SK-N-SH (cell line): ENCODE results near the gene LNPK. TPM values are rescaled to one million over a fixed set of nuclear protein-coding genes. Genes with fewer than 3 reads are reported as not detected.

Source experiments
- CTCF ChIA-PET: fragments of 300-600, 350-600 bp; formaldehyde crosslinking; extraction: SDS; loops from one replicate; lab custom pipeline; 2021; lab: Yijun Ruan, JAX
- POLR2A ChIA-PET: fragments of 350-600 bp; sonication (Branson Sonifier 250); formaldehyde crosslinking; extraction: SDS; loops from one replicate; lab custom pipeline; 2020; ENCODE audit warnings: antibody characterized with exemption, inconsistent platforms; lab: Yijun Ruan, JAX
- DNase-seq: peaks from one replicate; pipeline ENCODE4 v3.0.0; 2012
- H2AFZ ChIP-seq: fragments of 200-600 bp; sonication (generic); 2 replicates; pipeline ENCODE4 v1.8.1; 2016; ENCODE audit warnings: antibody characterized with exemption, mild to moderate bottlenecking, low read depth
- H3F3A ChIP-seq: fragments of 200-600 bp; sonication (generic); replicated peaks from 2 replicates; pipeline ENCODE3; 2016; ENCODE audit warnings: antibody characterized with exemption, mild to moderate bottlenecking; ENCODE audit not compliant: insufficient read depth
- H3K27ac ChIP-seq, 2 experiments: fragments of 200-500 bp in 1 of 2; fragments of 200-600 bp in 1 of 2; sonication (Bioruptor generic) in 1 of 2; sonication (generic), shearing (Covaris generic) in 1 of 2; 2 replicates each; pipeline versions ENCODE4 v1.5.1 to v1.6.1; 2014 to 2016; ENCODE audit warnings: low read depth in 2 of 2, inconsistent platforms in 1 of 2, low read length in 1 of 2, mild to moderate bottlenecking in 1 of 2, mixed read lengths in 1 of 2
- H3K27me3 ChIP-seq: fragments of 200-600 bp; sonication (generic), shearing (Covaris generic); 2 replicates; pipeline ENCODE4 v1.6.1; 2016; ENCODE audit warnings: mixed run types; ENCODE audit not compliant: insufficient read depth
- H3K36me3 ChIP-seq, 2 experiments: fragments of 200-500 bp in 1 of 2; fragments of 200-600 bp in 1 of 2; sonication (Bioruptor generic) in 1 of 2; sonication (generic) in 1 of 2; replicated peaks in 1 of 2; 2 replicates each; pipeline versions ENCODE3 to v1.5.1; 2014 to 2016; ENCODE audit warnings: low read length in 1 of 2, mild to moderate bottlenecking in 1 of 2; ENCODE audit not compliant: insufficient read depth in 2 of 2, control insufficient read depth in 1 of 2
- H3K4me1 ChIP-seq, 2 experiments: fragments of 200-500 bp in 1 of 2; fragments of 200-600 bp in 1 of 2; sonication (Bioruptor generic) in 1 of 2; sonication (generic), shearing (Covaris generic) in 1 of 2; 2 replicates each; pipeline versions ENCODE4 v1.5.1 to v1.6.1; 2014 to 2016; ENCODE audit warnings: low read depth in 1 of 2, low read length in 1 of 2, mixed run types in 1 of 2; ENCODE audit not compliant: insufficient read depth in 2 of 2, control insufficient read depth in 1 of 2
- H3K4me2 ChIP-seq: fragments of 200-600 bp; sonication (generic), shearing (Covaris generic); 2 replicates; pipeline ENCODE4 v1.6.1; 2017; ENCODE audit warnings: mixed run types
- H3K4me3 ChIP-seq, 2 experiments: fragments of 200-500 bp in 1 of 2; fragments of 200-600 bp in 1 of 2; sonication (Bioruptor generic) in 1 of 2; sonication (generic), shearing (Covaris generic) in 1 of 2; 2 replicates each; pipeline versions ENCODE4 v1.5.1 to v1.8.1; 2014 to 2016; ENCODE audit warnings: low read depth in 2 of 2, inconsistent platforms in 1 of 2, low read length in 1 of 2, mild to moderate bottlenecking in 1 of 2, mixed read lengths in 1 of 2, moderate library complexity in 1 of 2
- H3K79me2 ChIP-seq: fragments of 200-600 bp; sonication (generic); 2 replicates; pipeline ENCODE4 v1.8.1; 2017; ENCODE audit warnings: mild to moderate bottlenecking; ENCODE audit not compliant: insufficient read depth
- H3K9ac ChIP-seq: fragments of 200-600 bp; sonication (generic); 2 replicates; pipeline ENCODE4 v1.6.1; 2017; ENCODE audit warnings: mixed run types
- H3K9me2 ChIP-seq: fragments of 200-600 bp; sonication (generic); 2 replicates; pipeline ENCODE4 v1.6.1; 2017; ENCODE audit warnings: mixed run types
- H3K9me3 ChIP-seq: fragments of 200-600 bp; sonication (generic); 2 replicates; pipeline ENCODE4 v1.6.1; 2017; ENCODE audit warnings: mixed run types, mild to moderate bottlenecking, moderate library complexity
- H4K20me1 ChIP-seq: fragments of 200-600 bp; sonication (generic); 2 replicates; pipeline ENCODE4 v1.6.1; 2017; ENCODE audit warnings: mild to moderate bottlenecking, mixed run types; ENCODE audit not compliant: insufficient read depth
- ELF1 ChIP-seq: IDR thresholded peaks from 2 replicates; pipeline ENCODE4 v1.4.0; 2012
- EZH2phosphoT487 ChIP-seq: fragments of 200-600 bp; sonication (generic); IDR thresholded peaks from 2 replicates; pipeline ENCODE4 v1.6.1; 2017; ENCODE audit warnings: low read depth, mixed run types, mild to moderate bottlenecking, antibody characterized with exemption, moderate library complexity, borderline replicate concordance
- FOXM1 ChIP-seq: IDR thresholded peaks from 2 replicates; pipeline ENCODE4 v1.4.0; 2012; ENCODE audit warnings: low read depth, mild to moderate bottlenecking
- GATA2 ChIP-seq: sonication (generic); formaldehyde crosslinking; IDR thresholded peaks from 2 replicates; pipeline ENCODE4 v1.5.0; 2020; ENCODE audit warnings: mild to moderate bottlenecking, missing genetic modification reagents
- MAX ChIP-seq: IDR thresholded peaks from 2 replicates; pipeline ENCODE4 v1.4.0; 2012; ENCODE audit warnings: low read depth
- MEF2A ChIP-seq: IDR thresholded peaks from 2 replicates; pipeline ENCODE4 v1.4.0; 2012; ENCODE audit warnings: low read depth, borderline replicate concordance
- MXI1 ChIP-seq: IDR thresholded peaks from 2 replicates; pipeline ENCODE4 v1.6.1; 2012; ENCODE audit warnings: mild to moderate bottlenecking, low read depth, low read length, improper control_type of control experiment
- RAD21 ChIP-seq: IDR thresholded peaks from 2 replicates; pipeline ENCODE4 v1.6.1; 2012; ENCODE audit warnings: mild to moderate bottlenecking, low read length
- RCOR1 ChIP-seq: fragments of 150-350 bp; IDR thresholded peaks from 2 replicates; pipeline ENCODE4 v1.6.1; 2017; ENCODE audit warnings: antibody characterized with exemption, low read length
- REST ChIP-seq: IDR thresholded peaks from 2 replicates; pipeline ENCODE4 v1.6.1; 2012; ENCODE audit warnings: mild to moderate bottlenecking, low read depth, low read length, moderate library complexity
- RFX5 ChIP-seq: IDR thresholded peaks from 2 replicates; pipeline ENCODE4 v1.6.1; 2012; ENCODE audit warnings: mild to moderate bottlenecking, improper control_type of control experiment, low read length
- SIN3A ChIP-seq: IDR thresholded peaks from 2 replicates; pipeline ENCODE4 v1.6.1; 2012; ENCODE audit warnings: low read depth, mild to moderate bottlenecking, low read length, moderate library complexity, borderline replicate concordance
- SMC3 ChIP-seq: IDR thresholded peaks from 2 replicates; pipeline ENCODE4 v1.6.1; 2012; ENCODE audit warnings: low read depth, low read length, improper control_type of control experiment
- TAF1 ChIP-seq: IDR thresholded peaks from 2 replicates; pipeline ENCODE4 v1.6.1; 2012; ENCODE audit warnings: low read depth, mild to moderate bottlenecking, low read length, moderate library complexity, borderline replicate concordance
- TCF12 ChIP-seq: IDR thresholded peaks from 2 replicates; pipeline ENCODE4 v1.4.0; 2012
- TEAD4 ChIP-seq: IDR thresholded peaks from 2 replicates; pipeline ENCODE4 v1.4.0; 2012; ENCODE audit warnings: mild to moderate bottlenecking, borderline replicate concordance; ENCODE audit not compliant: insufficient read depth
- USF1 ChIP-seq: IDR thresholded peaks from 2 replicates; pipeline ENCODE4 v1.4.0; 2012; ENCODE audit warnings: low read depth, borderline replicate concordance
- USF2 ChIP-seq: fragments of 150-350 bp; IDR thresholded peaks from 2 replicates; pipeline ENCODE4 v1.6.1; 2017; ENCODE audit warnings: antibody characterized with exemption, low read length, low read depth, borderline replicate concordance
- WGBS: methylation state at CpG from one replicate; pipeline ENCODE4 v1.1.6; 2017; ENCODE audit warnings: low lambda C conversion rate; 5-methylcytosine and 5-hydroxymethylcytosine counted together
- polyA plus RNA-seq, 3 experiments: library from polyadenylated mRNA; depleted of rRNA; stranded (reverse); fragments of >200 nt; gene quantifications; 2 replicates each; pipeline ENCODE4 v1.2.3, GENCODE V29; 2012
- TF ChIP-seq, protein P1 (sequence below): IDR thresholded peaks from 2 replicates; pipeline ENCODE4 v1.4.0; 2012; ENCODE audit warnings: low read depth, borderline replicate concordance

LNPK gene
- polyA plus RNA-seq, 1 of the 3 experiments (the other 2 are of a cell fraction): 5.0 TPM

- Histone ChIP-seq H3K79me2 (no peaks in the 10 kb centered on the region), H3K4me2 (no peak overlapping the region), H3K4me3 (no peak overlapping the region), H3K27ac (no peak overlapping the region), H3K9me3 (no peaks in the 10 kb centered on the region), H3F3A (peaks cover 7% of the 10 kb centered on the region), H3K9me2 (no peaks in the 10 kb centered on the region), H3K9ac (no peak overlapping the region), H3K27me3 (no peaks in the 10 kb centered on the region), H4K20me1 (no peaks in the 10 kb centered on the region), H2AFZ (no peak overlapping the region), H3K4me1 (no peaks in the 10 kb centered on the region; a peak in 1 of 4 replicates), H3K36me3 (peaks cover 6 to 28% of the 10 kb centered on the region in 2 experiments)
- no peak for TF ChIP-seq MEF2A
- TF ChIP-seq TCF12: no peak
- TF ChIP-seq TEAD4: no peak
- no peak for TF ChIP-seq MAX
- no peak for TF ChIP-seq EZH2phosphoT487
- no peak for TF ChIP-seq FOXM1
- no peak for TF ChIP-seq RFX5
- TF ChIP-seq RCOR1: no peak
- TF ChIP-seq RAD21: no peak
- no peak for TF ChIP-seq ELF1
- TF ChIP-seq USF2: no peak
- TF ChIP-seq GATA2 (CRISPR knock-in tag): no peak
- no peak for TF ChIP-seq SMC3
- TF ChIP-seq MXI1: no peak
- TF ChIP-seq, protein P1, sequence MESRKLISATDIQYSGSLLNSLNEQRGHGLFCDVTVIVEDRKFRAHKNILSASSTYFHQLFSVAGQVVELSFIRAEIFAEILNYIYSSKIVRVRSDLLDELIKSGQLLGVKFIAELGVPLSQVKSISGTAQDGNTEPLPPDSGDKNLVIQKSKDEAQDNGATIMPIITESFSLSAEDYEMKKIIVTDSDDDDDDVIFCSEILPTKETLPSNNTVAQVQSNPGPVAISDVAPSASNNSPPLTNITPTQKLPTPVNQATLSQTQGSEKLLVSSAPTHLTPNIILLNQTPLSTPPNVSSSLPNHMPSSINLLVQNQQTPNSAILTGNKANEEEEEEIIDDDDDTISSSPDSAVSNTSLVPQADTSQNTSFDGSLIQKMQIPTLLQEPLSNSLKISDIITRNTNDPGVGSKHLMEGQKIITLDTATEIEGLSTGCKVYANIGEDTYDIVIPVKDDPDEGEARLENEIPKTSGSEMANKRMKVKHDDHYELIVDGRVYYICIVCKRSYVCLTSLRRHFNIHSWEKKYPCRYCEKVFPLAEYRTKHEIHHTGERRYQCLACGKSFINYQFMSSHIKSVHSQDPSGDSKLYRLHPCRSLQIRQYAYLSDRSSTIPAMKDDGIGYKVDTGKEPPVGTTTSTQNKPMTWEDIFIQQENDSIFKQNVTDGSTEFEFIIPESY: no peak
- TF ChIP-seq REST: no peak
- TF ChIP-seq SIN3A: no peak
- no peak for TF ChIP-seq TAF1
- TF ChIP-seq USF1: no peak
- no peak for DNase-seq
- CTCF ChIA-PET: no interaction called here
- POLR2A ChIA-PET: no interaction called here
- WGBS: 81% methylated on average over 1 of the region's 1 CpG
These were observed 55.0 kb downstream of the LNPK start for GRCh38 chr2:175947073-175947472.
